Peyer's patch (tissue), 4 donors: ENCODE measurements around the gene TIMP2.

ENCODE experiments used
- CTCF ChIP-seq, 6 experiments: fragments of 450-650 bp in 4 of 6; fragments of 200-600 bp in 2 of 6; sonication (generic) in 1 of 6; IDR thresholded peaks; one replicate each; pipeline ENCODE4 v1.5.1; 2017 to 2019; ENCODE audit warnings: antibody characterized with exemption in 6 of 6, mild to moderate bottlenecking in 3 of 6, moderate library complexity in 1 of 6
- POLR2A ChIP-seq, 2 donors: fragments of 450-650 bp; IDR thresholded peaks; one replicate each; pipeline ENCODE4 v1.5.1; 2017; ENCODE audit warnings: antibody characterized with exemption in 2 of 2, mild to moderate bottlenecking in 2 of 2, moderate library complexity in 2 of 2

- TF ChIP-seq CTCF (IDR thresholded peaks at IDR 0.05) (no peak), POLR2A (IDR thresholded peaks at IDR 0.05) (no peak)
Measured at GRCh38 chr17:78973792-78974520, 48.8 kb upstream of the TIMP2 start.
